GM18867 (cell line): ENCODE data around the gene ZMIZ1.

Source experiments
- ATAC-seq: cut with Tn5 transposase; IDR thresholded peaks from one replicate; pipeline ENCODE4 v1.9.1; 2021; ENCODE audit warnings: mild to moderate bottlenecking, moderate library complexity; ENCODE audit not compliant: unreplicated experiment

The ZMIZ1 gene

DNA sequence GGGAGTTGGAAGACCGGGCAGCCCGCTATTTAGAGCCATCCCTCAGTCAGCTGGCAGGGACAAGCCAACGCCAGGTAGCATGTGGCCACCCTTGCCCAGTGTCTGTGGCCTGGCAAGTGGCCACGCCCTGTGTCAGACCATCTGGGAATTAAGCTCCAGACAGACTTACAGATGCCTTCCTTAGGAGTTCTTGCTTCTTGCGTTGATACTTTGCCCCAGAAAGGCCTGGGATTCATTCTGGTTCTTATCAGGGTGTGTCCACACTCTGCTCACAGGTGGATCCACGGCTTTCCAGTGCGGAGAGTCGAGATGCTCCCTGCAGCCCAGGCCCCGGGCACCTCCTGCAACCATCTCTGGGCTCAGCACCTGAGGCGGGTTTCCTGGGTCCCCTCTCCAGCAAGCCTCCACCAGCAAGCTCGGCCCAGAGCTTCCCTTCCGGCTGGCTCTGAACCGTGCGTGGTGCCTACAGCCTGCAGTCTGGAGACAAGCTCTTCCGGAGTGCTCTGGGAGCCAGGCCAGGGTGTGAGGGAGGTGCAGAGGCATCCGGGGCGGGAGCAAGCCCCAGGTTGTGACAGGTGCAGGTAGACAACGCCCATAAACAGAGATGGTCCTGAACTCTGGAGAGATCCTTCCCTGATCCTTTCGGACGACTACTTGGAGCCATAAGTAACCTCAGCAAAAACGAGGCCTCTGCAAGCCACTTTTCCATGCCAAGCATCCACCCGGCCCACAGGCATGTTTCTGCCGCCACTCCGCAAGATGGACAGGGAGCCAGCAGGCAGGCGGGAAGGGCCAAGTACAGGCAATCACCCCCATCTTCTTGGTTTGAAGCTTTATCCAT is 246.2 kb downstream of the ZMIZ1 start:
- ATAC-seq: no peak

GRCh38 chr10:79315602-79315920 is 246.8 kb downstream of the ZMIZ1 start:
- ATAC-seq: no peak

- peak; percentile 60 for ATAC-seq
These were observed 248.1 kb downstream of the ZMIZ1 start for GRCh38 chr10:79316671-79317431.

DNA sequence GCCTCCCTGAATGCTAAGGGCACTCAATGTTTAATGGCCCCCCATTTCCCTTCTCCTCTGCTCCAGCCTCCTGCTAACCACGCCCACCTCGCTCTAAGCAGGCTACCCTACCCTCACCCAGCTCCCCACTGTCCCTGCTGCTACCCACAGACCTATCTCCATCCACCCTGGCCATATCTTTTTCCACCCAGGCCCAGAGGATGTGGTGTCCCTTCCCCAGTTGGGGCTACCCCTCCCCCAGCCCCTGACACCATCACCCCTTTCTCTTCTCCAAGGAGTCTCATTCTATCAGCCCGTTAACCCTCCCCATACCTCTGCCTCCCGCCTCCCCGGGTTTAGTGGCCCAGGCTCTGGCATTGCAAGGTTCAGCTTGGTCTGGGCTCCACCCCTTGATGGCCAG is 249.6 kb downstream of the ZMIZ1 start:
- ATAC-seq: no peak

GRCh38 chr10:79319115-79319771 is 250.5 kb downstream of the ZMIZ1 start:
- ATAC-seq: no peak

GRCh38 chr10:79320316-79320715 is 251.6 kb downstream of the ZMIZ1 start:
- no peak for ATAC-seq

GRCh38 chr10:79320820-79321493 is 252.2 kb downstream of the ZMIZ1 start:
- no peak for ATAC-seq

DNA sequence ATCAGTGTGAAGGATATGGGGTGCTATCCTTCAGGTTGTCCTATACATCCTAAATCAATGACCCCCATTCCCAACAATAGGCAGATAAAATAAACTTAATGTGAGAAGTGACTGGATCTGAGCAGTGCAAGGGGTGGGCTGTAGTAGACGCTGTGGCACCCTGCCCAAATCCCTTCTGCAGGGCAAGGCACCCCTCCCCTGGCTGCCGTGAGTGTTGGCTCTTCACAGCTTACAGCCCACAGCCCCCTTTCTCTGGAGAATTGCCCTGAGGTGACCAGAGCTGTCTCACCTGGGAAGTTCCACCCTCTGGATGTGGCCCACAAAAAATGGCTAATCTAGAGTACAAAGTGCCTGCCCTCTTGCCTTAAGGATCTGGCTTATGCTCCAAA is 252.7 kb downstream of the ZMIZ1 start:
- ATAC-seq: no peak

GRCh38 chr10:79321951-79322350 is 253.2 kb downstream of the ZMIZ1 start:
- ATAC-seq: no peak

DNA sequence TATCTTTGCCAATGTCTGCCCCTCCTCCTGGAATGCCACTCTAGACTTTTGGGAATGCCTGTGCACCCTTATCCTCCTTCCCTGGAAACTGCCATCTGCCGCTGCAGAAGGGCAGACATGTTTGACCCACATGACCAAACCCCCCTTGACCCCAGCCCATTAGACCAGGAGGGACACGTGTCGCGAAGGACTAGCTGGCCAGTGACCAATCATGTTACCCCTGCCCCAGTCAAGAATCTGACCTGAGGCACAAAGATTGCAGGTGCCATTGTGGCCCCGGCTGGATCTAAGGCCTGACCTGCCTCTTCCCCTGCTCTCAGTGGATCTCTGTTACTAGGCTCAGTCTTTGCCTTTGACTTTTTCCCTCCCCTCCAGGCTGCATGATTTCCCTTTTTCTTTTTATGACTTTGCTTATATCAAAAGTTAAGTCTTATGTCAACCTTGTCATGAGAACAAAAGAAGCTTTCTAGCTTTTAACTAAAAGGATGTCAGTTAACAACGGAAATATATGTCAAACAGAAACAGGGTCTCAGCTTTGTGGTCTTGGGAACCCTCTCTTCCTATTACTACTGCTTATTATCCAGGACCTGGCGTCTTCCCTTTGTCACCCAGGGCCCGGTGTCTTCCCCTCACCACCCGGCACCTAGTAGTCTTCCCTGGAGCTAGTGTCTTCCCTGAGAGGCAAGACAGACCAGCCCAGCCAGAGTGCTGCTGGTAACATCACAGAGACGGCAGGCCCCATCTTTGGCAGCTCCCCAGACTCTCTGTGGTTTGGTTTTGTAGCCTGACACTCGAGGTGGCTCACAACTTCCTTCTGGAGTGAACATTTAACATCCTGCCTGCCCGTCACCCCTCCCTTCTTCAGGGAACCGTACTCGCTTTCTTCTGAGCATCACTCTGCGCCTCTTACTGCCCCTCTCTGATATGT is 254.1 kb downstream of the ZMIZ1 start:
- ATAC-seq: peak; percentile 47

GRCh38 chr10:79323602-79324001 is 254.8 kb downstream of the ZMIZ1 start:
- ATAC-seq: no peak

- ATAC-seq: no peak
These were observed 255.4 kb downstream of the ZMIZ1 start for GRCh38 chr10:79324032-79324695.

GRCh38 chr10:79326361-79327089 is 257.8 kb downstream of the ZMIZ1 start:
- no peak for ATAC-seq

GRCh38 chr10:79327090-79327457 is 258.3 kb downstream of the ZMIZ1 start:
- peak; percentile 72 for ATAC-seq

GRCh38 chr10:79328147-79328701 is 259.5 kb downstream of the ZMIZ1 start:
- ATAC-seq: no peak

- no peak for ATAC-seq
These were observed 260.2 kb downstream of the ZMIZ1 start for GRCh38 chr10:79328737-79329504.

DNA sequence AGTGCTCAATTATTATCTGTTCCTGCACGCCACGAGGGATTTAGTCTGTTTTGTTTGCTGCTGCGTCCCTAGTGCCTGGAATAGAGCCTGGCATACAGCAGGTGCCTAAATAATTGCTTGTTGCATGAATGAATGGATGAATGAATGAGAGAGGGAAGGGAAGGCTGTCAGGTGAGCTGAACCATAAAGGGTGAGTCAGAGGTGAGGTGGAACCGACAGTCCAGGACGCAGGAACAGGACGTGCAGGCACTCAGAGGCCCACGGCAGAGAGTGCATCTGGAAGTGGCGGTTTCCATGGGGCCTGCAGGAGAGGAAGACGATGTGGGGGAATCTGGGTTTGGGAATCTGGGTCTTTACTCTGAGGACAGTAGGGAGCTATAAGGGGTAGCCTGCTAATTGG is 260.8 kb downstream of the ZMIZ1 start:
- ATAC-seq: no peak

- peak; percentile 7 for ATAC-seq
These were observed 262.5 kb downstream of the ZMIZ1 start for GRCh38 chr10:79331226-79331625.
